RKO (cell line): ENCODE results near the gene SLC38A6.

Experiments used
- DNase-seq: peaks from one replicate; pipeline ENCODE4 v3.0.0-alpha.2; 2016; ENCODE audit warnings: low spot score

Gene SLC38A6

GRCh38 chr14:60980811-60981632 lies at the start of gene SLC38A6, which contains the start of gene TRMT5:
Gene SLC38A6, plus strand, starts transcription at chr14:60981245. Its CDS starts 33 bp downstream, at chr14:60981278.
Gene TRMT5, minus strand, starts transcription at chr14:60981079. Its CDS starts 106 bp downstream, at chr14:60980973.
- peak; percentile 95 for DNase-seq

DNA sequence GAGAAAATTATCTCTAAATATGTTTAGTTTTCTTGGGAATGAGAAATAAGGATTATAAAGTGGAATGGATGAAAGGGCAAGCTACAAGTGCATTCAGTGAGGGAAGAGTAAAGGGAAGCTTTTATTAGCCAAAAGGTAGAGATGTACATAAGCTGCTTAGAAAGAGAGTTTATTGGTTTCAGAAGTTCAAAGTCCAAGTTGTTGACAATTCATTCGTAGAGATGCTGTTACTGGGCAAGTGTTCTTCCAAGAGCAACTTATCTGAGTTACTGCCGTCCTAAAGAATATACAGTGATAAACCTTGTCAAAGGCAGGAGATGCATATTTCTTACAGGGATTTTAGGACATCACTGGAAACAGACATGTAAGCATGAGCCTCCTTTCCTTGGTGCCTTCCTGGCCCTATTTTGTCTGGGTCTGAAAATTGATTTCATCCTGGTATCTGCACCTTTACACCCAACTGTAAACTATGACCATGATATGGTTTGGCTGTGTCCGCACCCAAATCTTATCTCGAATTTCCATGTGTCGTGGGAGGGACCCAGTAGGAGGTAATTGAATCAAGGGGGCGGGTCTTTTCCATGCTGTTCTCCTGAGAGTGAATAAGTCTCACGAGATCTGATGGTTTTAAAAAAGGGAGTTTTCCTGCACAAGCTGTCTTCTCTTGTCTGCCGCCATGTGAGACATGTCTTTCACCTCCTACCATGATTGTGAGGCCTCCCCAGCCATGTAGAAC lies 47.0 kb upstream of the SLC38A6 start:
- no peak for DNase-seq

DNA sequence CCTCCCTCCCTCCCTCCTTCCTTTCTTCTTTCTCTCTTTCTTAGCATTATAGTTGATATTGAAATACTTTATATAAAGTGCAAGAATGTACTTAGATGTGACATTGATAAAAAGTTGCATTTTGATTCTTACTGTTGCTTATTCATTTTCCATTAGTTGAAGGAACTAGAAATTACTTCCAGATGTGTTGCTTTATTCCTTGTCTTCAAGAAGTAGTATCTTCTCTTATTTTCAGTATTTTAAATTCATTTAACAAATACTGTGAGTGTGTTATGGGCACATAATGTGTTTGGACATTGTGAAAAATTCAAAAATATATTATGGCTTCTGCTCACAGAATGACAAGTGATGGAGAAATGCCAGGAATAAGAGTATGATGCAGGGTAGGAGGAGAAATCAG lies 45.7 kb upstream of the SLC38A6 start:
- no peak for DNase-seq

DNA sequence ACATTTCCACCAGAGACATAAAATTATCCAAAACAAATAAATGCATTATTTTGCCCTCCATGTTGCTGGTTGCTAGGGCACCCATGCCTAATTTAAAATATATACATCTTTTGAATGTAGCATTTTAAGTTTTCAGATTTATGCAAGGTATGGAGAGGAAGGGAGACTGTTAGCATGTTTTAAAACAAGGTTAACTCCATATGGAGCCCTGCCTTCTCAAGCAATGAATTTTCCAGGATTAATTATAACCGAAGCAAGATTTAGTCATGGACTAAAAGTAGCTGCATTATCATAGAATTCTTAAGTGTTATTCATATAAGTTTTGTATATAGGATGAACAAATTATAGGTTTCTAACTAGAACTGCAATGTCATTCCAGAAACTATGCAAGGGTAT lies 37.4 kb upstream of the SLC38A6 start:
- no peak for DNase-seq

- no peak for DNase-seq
Observed at GRCh38 chr14:60944204-60944603, 36.8 kb upstream of the SLC38A6 start.

- DNase-seq: no peak
Observed at GRCh38 chr14:60945984-60946383, 35.1 kb upstream of the SLC38A6 start.

GRCh38 chr14:60946773-60947172 lies 34.3 kb upstream of the SLC38A6 start:
- no peak for DNase-seq

- DNase-seq: no peak
Observed at GRCh38 chr14:60951776-60952435, 29.1 kb upstream of the SLC38A6 start.

GRCh38 chr14:60956202-60956601 lies 24.8 kb upstream of the SLC38A6 start:
- no peak for DNase-seq

DNA sequence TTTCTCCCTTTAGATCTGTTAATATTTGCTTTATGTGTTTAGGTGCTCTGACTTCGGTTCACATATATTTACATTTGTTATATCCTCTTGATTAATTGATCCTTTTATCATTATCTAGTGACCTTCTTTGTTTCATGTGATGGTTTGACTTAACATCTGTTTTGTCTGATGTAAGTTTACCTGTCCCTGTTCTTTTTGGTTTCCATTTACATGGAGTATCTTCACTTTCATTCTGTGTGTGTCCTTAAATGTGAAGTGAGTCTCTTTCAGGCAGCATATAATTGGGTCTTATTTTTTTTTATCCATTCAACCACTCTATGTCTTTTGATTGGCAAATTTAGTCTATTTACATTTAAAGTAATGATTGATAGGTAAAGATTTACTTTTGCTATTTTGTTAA lies 24.4 kb upstream of the SLC38A6 start:
- no peak for DNase-seq

DNA sequence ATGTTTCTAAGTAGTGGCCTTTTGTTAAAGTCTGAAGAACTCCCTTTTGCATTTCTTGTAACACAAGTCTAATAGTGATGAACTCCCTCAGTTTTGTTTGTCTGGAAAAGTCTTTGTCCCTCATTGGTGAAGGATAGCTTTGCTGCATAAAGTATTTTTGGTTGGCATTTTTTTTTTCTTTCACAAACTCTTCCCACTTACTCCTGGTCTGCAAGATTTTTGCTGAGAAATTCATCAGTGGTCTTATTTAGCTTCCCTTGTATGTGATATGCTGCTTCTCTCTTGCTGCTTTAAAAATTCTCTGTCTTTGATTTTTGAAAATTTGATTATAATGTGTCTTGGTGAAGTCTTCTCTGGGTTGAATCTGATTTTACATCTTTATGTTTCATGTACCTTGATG lies 22.9 kb upstream of the SLC38A6 start:
- DNase-seq: no peak

DNA sequence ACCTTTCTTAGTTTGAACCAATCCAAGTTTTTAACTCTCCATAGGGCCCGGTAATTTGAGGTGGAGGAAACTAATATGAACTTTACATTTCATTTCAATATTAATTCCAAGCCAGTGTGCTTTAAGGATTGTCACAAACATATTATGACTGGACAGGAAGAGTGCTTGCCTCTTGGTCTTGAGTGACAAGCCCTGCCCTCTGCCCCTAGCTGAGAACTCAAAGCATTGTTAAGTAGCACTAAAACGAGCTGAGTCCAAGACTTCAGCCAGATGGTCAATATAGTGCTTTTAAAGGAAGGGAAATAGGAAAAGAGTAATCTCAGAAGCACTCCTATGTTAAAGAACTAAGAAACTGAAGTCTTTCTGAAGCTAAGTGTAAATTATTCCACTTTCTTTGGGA lies 17.3 kb upstream of the SLC38A6 start:
- DNase-seq: no peak

DNA sequence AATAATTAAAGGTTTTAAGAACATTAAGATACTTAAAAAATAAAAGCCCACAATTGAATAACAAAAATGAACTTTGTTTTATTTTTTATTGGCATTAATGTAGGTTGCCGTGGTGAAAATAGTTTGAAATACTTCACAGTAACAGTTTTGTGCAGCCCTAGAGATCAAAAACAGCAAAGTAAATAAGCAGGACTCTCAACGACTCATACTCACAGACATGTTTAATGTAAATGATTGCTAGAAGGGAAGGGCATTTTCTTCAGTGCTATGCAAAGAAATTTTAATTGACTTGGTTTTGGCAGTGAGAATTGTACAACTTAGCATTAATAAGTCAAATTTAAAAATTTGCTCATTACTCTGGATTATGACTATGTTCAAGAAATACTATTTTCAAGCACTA lies 16.1 kb upstream of the SLC38A6 start:
- no peak for DNase-seq

DNA sequence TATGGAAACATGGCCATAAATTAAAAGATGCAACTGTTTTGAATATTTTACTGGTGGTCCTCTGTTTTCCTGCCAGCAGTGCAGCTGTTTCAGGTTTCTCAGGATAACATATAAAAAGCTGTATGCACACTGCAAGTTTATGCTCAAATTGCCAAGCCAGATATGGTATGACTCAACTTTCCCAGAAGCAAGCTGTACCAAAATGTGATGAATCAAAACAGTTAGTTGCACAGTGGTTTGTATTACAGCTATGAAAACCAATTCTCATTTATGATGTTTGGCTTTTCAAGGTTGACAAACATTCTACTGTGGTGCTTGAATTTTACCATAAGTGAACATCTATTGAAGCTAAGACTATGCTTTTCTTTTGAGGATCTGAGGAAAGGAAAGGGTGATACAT lies 15.6 kb upstream of the SLC38A6 start:
- DNase-seq: peak; percentile 46

GRCh38 chr14:60968099-60968498 lies 12.9 kb upstream of the SLC38A6 start:
- DNase-seq: no peak

GRCh38 chr14:60968671-60969070 lies 12.4 kb upstream of the SLC38A6 start:
- no peak for DNase-seq

DNA sequence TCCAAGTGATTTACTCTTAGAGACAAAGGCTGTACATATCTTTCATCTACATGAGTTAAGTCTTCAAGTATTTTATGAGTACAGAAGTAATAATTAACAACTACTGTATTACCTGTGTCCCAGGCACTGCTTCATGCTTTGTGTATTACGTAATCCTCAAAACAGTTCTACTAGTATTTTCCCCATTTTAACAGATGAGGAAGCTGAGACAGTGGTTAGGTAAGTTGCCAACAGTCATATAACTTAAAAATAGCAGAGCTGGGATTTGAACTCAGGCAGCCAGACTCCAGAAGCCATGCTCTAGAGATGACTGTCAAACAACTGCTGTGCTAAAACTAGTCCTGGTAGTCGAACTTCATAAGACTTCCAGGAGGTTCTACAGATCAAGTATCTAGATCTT lies 10.9 kb upstream of the SLC38A6 start:
- DNase-seq: no peak

- DNase-seq: no peak
Observed at GRCh38 chr14:60971271-60971670, 9.8 kb upstream of the SLC38A6 start.

- DNase-seq: no peak
Observed at GRCh38 chr14:60972295-60972694, 8.8 kb upstream of the SLC38A6 start.

DNA sequence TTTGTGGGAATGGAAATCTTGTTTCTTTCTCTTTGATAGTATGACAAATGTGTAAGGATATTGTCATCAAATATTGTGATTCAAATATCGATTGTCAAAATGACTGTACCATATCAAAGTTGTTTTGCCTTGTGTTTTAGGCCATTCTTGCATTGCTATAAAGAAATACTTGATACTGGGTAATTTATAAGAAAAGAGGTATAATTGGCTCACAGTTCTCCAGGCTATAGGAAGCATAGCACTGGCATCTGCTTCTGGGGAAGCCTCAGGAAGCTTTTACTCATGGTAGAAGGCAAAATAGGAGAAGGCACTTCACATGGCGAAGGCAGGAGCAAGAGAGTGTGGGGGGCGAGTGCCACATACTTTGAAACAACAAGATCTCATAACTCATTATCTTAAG lies 8.0 kb upstream of the SLC38A6 start:
- no peak for DNase-seq

DNA sequence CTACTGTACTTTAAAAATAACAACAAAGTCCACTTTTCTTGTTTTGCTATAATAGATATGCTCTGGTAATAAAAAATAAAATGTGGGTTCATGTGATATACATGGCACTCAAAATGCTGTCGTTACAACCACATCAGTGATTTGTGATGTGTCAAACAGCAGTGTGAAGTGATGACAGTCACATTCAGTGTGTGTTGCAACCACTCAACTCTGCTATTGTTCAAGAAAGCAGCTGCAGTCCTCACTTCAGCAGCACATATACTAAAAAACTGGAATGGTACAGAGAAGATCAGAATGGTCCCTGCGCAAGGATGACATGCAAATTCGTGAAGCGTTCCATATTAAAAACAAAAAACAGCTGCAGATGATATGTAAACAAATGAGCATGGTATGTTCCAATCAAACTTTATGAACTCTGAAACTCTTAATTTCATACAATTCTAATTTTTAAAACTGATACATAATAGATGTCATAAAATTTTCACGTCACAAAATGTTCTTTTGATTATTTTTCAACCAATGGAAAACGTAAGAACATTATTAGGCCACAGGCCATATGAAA lies 6.9 kb upstream of the SLC38A6 start:
- DNase-seq: no peak

DNA sequence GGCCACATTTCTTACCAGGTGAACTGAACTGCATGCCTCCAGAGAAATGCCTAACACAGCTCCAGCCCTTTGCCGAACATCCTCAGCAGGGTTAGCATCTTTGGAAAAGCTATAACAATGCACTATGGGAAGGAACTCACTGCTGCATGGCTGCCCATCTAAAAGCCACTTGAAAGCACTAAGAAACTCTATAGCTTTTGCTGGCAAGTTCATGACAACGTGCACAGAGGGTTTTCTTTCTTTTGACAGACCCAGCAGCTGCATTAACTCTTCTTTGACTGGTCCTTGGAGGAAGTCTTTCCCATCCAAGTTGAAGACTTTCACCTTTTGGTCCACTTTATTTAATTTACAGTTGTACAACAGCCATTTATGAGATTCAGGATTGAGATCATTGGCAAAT lies 5.5 kb upstream of the SLC38A6 start:
- DNase-seq: no peak

- no peak for DNase-seq
Observed at GRCh38 chr14:60977847-60978246, 3.2 kb upstream of the SLC38A6 start.
